CD4-positive, alpha-beta T cell (primary cell): ENCODE data around the gene CDH13. TPM values are rescaled to one million over a fixed set of nuclear protein-coding genes. Genes with fewer than 3 reads are reported as not detected.

Experiments
- ATAC-seq: fragments of 200-7000 bp; cut with Tn5 transposase; one replicate; pipeline ENCODE4 v1.10.0; 2022; ENCODE audit warnings: mild to moderate bottlenecking; ENCODE audit not compliant: poor library complexity
- CTCF ChIA-PET: fragments of 350-600 bp; sonication (Branson Sonifier 250); formaldehyde crosslinking; loops from one replicate; lab custom pipeline; 2021; ENCODE audit warnings: antibody characterized with exemption, inconsistent platforms; lab: Charles Lee
- POLR2A ChIA-PET: fragments of 350-600 bp; sonication (Branson Sonifier 250); formaldehyde crosslinking; loops from one replicate; lab custom pipeline; 2021; ENCODE audit warnings: antibody characterized with exemption, inconsistent platforms; lab: Charles Lee
- DNase-seq, 14 experiments: peaks; one replicate each; pipeline ENCODE4 v3.0.0-alpha.2; 2013 to 2020; ENCODE audit warnings: mixed read lengths in 2 of 14
- H3K27ac ChIP-seq, 2 donors: one replicate each; pipeline versions ENCODE4 v1.5.1 to v1.7.0; 2013; ENCODE audit warnings: low read length in 2 of 2, low read depth in 1 of 2, mild to moderate bottlenecking in 1 of 2
- H3K27me3 ChIP-seq, 2 experiments: 1 replicate in 1 of 2; 2 replicates in 1 of 2; pipeline versions ENCODE4 v1.6.1 to v1.7.0; 2013; ENCODE audit warnings: low read length in 2 of 2, control low read depth in 1 of 2, mild to moderate bottlenecking in 1 of 2, moderate library complexity in 1 of 2; ENCODE audit not compliant: insufficient read depth in 2 of 2, control insufficient read depth in 1 of 2
- H3K36me3 ChIP-seq: one replicate; pipeline ENCODE4 v1.6.1; 2013; ENCODE audit warnings: low read length, control low read depth; ENCODE audit not compliant: insufficient read depth
- H3K4me1 ChIP-seq: one replicate; pipeline ENCODE4 v1.6.1; 2013; ENCODE audit warnings: low read length, control low read depth; ENCODE audit not compliant: insufficient read depth
- H3K4me3 ChIP-seq: one replicate; pipeline ENCODE4 v1.5.1; 2013; ENCODE audit warnings: mild to moderate bottlenecking, low read length, moderate library complexity
- H3K9me3 ChIP-seq, 2 experiments: 1 replicate in 1 of 2; 2 replicates in 1 of 2; pipeline versions ENCODE4 v1.6.1 to v1.7.0; 2013; ENCODE audit warnings: low read length in 2 of 2, mild to moderate bottlenecking in 2 of 2, control low read depth in 1 of 2, moderate library complexity in 1 of 2; ENCODE audit not compliant: control insufficient read depth in 1 of 2, insufficient read depth in 1 of 2
- H3K27ac Mint-ChIP-seq: one replicate; pipeline ENCODE4 v1.8.0; 2020; ENCODE audit warnings: mixed read lengths
- H3K27me3 Mint-ChIP-seq: one replicate; pipeline ENCODE4 v1.8.0; 2021; ENCODE audit warnings: mixed read lengths
- H3K36me3 Mint-ChIP-seq: one replicate; pipeline ENCODE4 v1.8.0; 2021; ENCODE audit warnings: low read depth, mixed read lengths
- H3K4me1 Mint-ChIP-seq: one replicate; pipeline ENCODE4 v1.8.0; 2021; ENCODE audit warnings: low read depth, mixed read lengths
- H3K4me3 Mint-ChIP-seq: one replicate; pipeline ENCODE4 v1.8.0; 2020; ENCODE audit warnings: mild to moderate bottlenecking, mixed read lengths
- H3K9me3 Mint-ChIP-seq: one replicate; pipeline ENCODE4 v1.8.0; 2020; ENCODE audit warnings: mixed read lengths
- CTCF ChIP-seq: fragments of 200-600 bp; IDR thresholded peaks from one replicate; pipeline ENCODE4 v1.8.0; 2022; ENCODE audit warnings: antibody characterized with exemption, mild to moderate bottlenecking
- intact Hi-C, 2 experiments: fragments of 100-400 bp; cut with DNase I in 1 of 2; cut with micrococcal nuclease in 1 of 2; formaldehyde crosslinking; loops; one replicate each; pipeline versions ENCODE4 v1.15.1 to v1.9.0; 2023 to 2025; cut with DNase I, micrococcal nuclease
- total RNA-seq, 174 experiments: library from RNA in 2 of 174; stranded (reverse) in 2 of 174; gene quantifications; one replicate each; pipeline ENCODE4 v1.2.3 and lab custom pipeline; 2021 to 2026

Gene CDH13
- total RNA-seq, 2 experiments from 2014 or later = not detected

DNA sequence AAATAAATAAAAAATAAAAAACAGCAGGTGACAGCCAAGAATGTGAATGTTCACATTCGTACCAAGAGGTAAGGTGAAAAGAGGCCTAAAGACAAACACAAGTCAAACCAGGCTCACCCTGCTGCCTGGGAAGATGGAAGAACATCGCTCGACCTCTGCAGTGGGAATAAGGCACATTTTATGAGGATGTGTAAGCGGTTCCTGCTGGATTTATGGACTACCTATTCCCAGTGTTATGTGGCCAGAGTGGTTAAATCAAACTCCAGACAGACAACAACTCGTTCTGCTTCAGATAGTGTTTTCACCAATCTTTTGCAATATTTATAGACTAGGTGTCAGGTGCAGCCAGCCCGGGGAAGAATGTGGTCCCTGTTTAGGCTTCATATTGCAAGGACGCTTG is 966.0 kb downstream of the CDH13 start:
- DNase-seq (no peak), ATAC-seq (no peak)
- Histone ChIP-seq H3K4me3 (no peak overlapping the region), H3K4me1 (no peaks in the 10 kb centered on the region), H3K36me3 (no peaks in the 10 kb centered on the region), H3K27ac (no peak overlapping the region), H3K9me3 (peaks cover 0 to 7% of the 10 kb centered on the region in 2 experiments), H3K27me3 (no peaks in the 10 kb centered on the region)
- ChIA-PET CTCF (no interaction called here), POLR2A (no interaction called here)
- Mint-ChIP-seq H3K27ac (no peak overlapping the region), H3K4me1 (no peaks in the 10 kb centered on the region), H3K36me3 (no peaks in the 10 kb centered on the region), H3K9me3 (no peaks in the 10 kb centered on the region), H3K4me3 (no peak overlapping the region), H3K27me3 (peaks cover 4% of the 10 kb centered on the region)
- intact Hi-C loops = no loop called here
- TF ChIP-seq CTCF = no peak

DNA sequence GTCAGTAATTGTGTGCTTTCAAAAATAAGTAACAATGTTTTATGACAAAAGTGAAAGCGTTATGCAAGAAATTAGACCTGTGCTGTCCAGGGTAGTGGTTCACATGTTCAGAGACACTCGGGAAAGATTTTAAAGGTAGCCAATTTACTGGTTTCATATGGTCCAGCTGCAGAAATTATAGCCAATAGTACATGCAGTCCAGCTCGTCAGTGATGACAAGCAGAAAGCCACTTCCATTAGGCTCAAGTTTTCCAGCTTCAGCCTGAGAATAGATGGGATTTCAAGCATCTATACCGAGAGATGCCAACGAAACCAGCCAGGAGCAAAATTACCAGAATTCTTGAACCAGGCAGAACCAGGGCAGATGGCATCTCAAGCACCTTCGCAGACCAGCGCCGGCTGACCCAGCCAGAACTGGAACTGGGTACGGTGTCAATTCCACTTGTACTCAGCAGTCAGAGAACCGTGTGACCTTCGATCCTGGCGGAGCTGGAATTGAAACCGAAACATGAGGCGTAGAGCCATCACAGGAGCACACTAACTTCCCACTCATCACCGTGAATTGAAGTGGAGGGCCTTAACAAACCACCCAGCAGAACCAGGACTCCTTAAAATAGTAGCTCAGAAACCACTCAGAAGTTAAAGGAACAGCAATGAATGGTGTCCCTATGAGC is 973.2 kb downstream of the CDH13 start:
- TF ChIP-seq CTCF = no peak
- Histone ChIP-seq H3K4me1 (no peaks in the 10 kb centered on the region), H3K27ac (no peak overlapping the region), H3K4me3 (no peak overlapping the region), H3K36me3 (no peaks in the 10 kb centered on the region), H3K27me3 (no peaks in the 10 kb centered on the region), H3K9me3 (no peaks in the 10 kb centered on the region)
- Mint-ChIP-seq H3K36me3 (no peaks in the 10 kb centered on the region), H3K4me3 (no peak overlapping the region), H3K27me3 (peaks cover 13% of the 10 kb centered on the region), H3K27ac (no peak overlapping the region), H3K4me1 (no peaks in the 10 kb centered on the region), H3K9me3 (peaks cover 1% of the 10 kb centered on the region)
- ChIA-PET POLR2A (no interaction called here), CTCF (no interaction called here)
- intact Hi-C loops = loop anchor here in 1 of 2 experiments (2.0 kb wide), 1 partner anchor 55 kb away; no protein-coding TSS in a partner anchor
- DNase-seq = no peak
- ATAC-seq = no peak

GRCh38 chr16:83602761-83603722 is 976.3 kb downstream of the CDH13 start:
- H3K4me1 ChIP-seq = no peaks in the 10 kb centered on the region
- no peaks in the 10 kb centered on the region for H3K9me3 ChIP-seq
- no peaks in the 10 kb centered on the region for H3K36me3 ChIP-seq
- H3K4me3 ChIP-seq = no peak overlapping the region
- intact Hi-C loops = no loop called here
- no peak overlapping the region for H3K27ac ChIP-seq
- Mint-ChIP-seq H3K4me3 (no peak overlapping the region), H3K36me3 (no peaks in the 10 kb centered on the region), H3K27ac (no peak overlapping the region), H3K9me3 (peaks cover 1% of the 10 kb centered on the region), H3K27me3 (peaks cover 9% of the 10 kb centered on the region), H3K4me1 (no peaks in the 10 kb centered on the region)
- POLR2A ChIA-PET = no interaction called here
- ATAC-seq = no peak
- no peaks in the 10 kb centered on the region for H3K27me3 ChIP-seq
- DNase-seq = no peak
- CTCF ChIA-PET = no interaction called here
- no peak for TF ChIP-seq CTCF
